ENCODE measurements around the gene VPS52.

The VPS52 gene

DNA sequence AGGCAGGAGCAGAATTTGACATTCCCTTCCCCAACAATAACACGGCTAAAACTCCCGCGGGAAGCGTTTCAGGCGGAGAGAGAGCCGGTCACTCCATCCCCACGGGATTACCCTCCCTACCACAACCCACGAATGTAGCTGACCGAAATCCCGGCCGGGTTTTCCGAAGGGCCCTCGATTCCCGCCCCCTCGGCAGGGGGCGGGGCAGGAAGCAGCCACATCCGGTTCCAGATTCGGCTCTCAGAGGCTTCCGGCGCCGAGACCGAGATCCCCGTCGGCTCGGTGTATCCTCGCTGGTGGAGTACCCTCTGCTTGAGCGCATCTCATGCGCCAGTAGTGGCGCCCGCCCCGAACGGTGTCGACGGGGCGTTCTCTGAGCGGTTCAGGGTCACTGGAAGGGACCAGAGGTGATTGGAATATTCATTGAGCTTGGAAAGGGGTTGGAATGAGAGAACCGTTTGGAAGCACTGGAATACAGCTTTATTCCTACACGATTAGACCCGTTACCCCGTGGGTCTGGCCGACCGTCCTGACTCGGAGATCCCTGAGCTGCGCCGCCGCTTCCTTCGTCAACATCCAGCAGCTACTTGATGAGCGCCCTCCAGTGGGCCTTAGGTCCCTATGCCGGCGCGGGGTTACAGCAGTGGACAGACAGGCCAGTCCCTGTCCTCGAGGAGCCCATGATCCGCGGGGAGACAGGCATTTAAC lies 27.7 kb upstream of the VPS52 start:
- DNase-seq (ENCODE audit: low read depth), result peak; percentile 91
- peak overlapping the region; percentile 99 for H3K4me3 ChIP-seq (ENCODE audit: low read length)
- peak; percentile 74 for TF ChIP-seq CTCF (conservative IDR thresholded peaks at IDR 0.05; ENCODE audit: low read length)

DNA sequence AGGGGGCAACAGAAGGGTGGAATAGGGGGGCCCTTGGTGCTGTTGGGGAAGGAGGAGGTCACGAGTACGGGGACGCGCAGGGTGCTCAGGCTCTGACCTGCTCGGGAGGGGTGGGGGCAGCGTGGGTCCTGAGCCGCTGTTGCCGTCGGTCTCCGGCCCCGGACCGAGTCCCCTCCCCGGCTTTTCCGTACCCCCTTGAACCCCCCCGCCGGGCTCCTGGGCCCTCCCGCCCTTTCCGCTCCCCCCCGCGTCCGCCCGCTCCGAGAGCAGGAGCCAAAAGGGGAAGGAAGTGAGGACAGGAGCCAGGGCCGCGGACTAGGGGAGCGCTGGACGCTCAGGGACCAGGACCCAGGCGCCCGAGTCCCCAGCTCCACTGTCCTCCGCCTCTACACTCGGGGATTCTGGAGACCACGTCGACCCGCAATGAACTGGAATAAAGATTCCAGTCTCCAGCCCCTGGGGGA lies 27.1 kb upstream of the VPS52 start, which contains the start of gene RGL2:
RGL2 (minus strand) TSS at position 170 of the 464 bp plus-strand sequence. CDS start 332 bp downstream, outside the sequence.
- peak within 1 kb of the TSS; percentile 99 for H3K4me3 ChIP-seq (ENCODE audit: low read length)
- peak; percentile 65 for DNase-seq (ENCODE audit: low read depth)
- no peak for TF ChIP-seq CTCF (conservative IDR thresholded peaks at IDR 0.05; ENCODE audit: low read length)

DNA sequence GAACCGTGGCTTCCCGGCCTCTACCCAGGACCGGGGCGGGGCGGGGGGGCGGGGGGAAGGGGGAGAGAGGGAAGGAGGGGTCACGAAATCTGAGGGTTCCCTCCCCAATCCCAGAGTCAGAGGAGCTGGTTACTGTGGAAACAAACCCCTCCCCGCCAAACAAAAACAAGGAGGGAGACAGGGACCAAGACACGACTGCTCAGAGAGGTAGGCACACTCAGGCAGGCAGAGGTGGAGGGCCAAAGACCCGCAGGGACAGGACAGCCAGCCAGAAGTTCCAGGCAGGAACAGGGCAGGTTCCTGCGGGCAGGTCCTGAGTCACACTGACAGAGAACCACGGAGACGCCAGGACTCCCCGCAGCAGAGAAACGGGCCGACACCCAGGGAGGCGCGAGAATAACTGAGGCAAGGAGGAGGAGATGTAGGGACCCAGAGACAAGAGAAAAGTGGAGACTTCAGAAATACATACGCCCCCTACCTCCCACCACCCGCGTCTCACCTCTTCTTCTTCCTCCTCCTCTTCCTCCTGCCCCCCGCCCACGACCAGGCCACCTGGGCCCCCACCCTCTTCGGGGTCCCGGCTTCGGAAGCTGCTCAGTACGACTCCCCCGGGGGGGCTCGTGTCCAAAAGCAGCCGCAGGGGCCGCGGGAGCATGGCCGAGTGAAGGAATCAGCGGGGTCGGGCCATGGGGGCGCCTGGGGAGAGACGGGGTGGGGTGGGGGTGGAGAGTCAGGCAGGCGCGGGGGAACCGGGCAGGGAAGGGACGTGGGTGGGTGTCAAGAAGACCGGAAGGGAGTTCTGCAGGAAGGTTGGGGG lies 26.5 kb upstream of the VPS52 start:
- peak; percentile 87 for DNase-seq (ENCODE audit: low read depth)
- peak overlapping the region; percentile 99 for H3K4me3 ChIP-seq (ENCODE audit: low read length)
- TF ChIP-seq CTCF (conservative IDR thresholded peaks at IDR 0.05; ENCODE audit: low read length), result 0 out of 2 replicates have a peak, but pooled peaks have one; percentile 4

- H3K4me3 ChIP-seq (ENCODE audit: low read length), result peak overlapping the region; percentile 99
Measured at GRCh38 chr6:33297406-33297955, 25.8 kb upstream of the VPS52 start.

GRCh38 chr6:33296797-33297405 lies 25.2 kb upstream of the VPS52 start:
- no peak for TF ChIP-seq CTCF (conservative IDR thresholded peaks at IDR 0.05; ENCODE audit: low read length)
- peak overlapping the region; percentile 99; the same call in 1 of the 2 replicates for H3K4me3 ChIP-seq (ENCODE audit: low read length)
- DNase-seq (ENCODE audit: low read depth), result no peak

More at GRCh38 chr6:33297406-33297955, 25.8 kb upstream of the VPS52 start:
- DNase-seq (ENCODE audit: low read depth), result no peak
- TF ChIP-seq CTCF (conservative IDR thresholded peaks at IDR 0.05; ENCODE audit: low read length), result no peak

DNA sequence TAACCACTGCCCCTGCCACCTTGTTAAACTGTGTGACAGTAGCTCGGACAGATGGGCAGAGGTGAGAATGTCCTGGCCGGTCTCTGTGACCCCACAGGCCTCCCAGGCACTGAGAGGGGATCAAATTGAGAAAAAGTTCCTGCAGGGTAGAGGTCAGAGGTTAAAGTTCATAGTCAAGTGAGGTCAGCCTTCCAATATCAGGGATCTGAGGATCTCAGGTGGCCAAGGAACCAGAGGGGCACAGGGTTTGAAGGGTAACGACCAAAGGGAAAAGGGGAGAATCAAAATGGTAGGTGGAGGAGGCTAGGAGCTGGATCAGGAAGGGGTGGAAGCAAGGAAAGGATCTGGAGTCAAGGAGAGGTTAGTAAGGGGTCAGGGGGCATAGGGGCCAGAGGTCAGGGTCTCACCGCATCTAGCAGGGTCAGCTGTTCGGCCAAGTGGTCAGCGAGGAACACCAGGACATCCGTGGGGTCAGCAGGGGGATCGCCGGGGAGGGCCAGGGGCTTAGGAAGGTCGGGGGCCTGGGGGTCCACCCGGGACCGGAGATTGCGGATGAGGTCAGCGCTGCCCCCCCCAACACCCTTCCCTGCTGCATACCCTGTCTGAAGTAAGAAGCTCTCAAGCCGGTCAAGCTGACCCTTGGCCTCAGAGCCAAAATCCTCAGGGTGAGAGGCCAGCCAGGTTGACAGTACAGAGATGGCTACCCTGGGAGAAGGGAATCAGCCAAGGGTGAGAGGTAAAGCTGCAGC lies 24.1 kb upstream of the VPS52 start:
- no peak for TF ChIP-seq CTCF (conservative IDR thresholded peaks at IDR 0.05; ENCODE audit: low read length)
- DNase-seq (ENCODE audit: low read depth), result no peak
- H3K4me3 ChIP-seq (ENCODE audit: low read length), result no peak overlapping the region
